Endothelial cell of umbilical vein (primary cell): ENCODE data around the gene SLC25A38.

Experiments
- EZH2 ChIP-seq: IDR thresholded peaks from 2 replicates; pipeline ENCODE4 v1.6.1; 2012; ENCODE audit warnings: borderline replicate concordance, low read depth, mild to moderate bottlenecking, moderate library complexity, low read length, inconsistent platforms; ENCODE audit not compliant: severe bottlenecking
- FOS ChIP-seq: IDR thresholded peaks from 2 replicates; pipeline ENCODE4 v1.6.1; 2011; ENCODE audit warnings: mild to moderate bottlenecking, low read length, moderate library complexity, borderline replicate concordance; ENCODE audit not compliant: insufficient read depth
- JUN ChIP-seq: IDR thresholded peaks from 2 replicates; pipeline ENCODE4 v1.6.1; 2011; ENCODE audit warnings: borderline replicate concordance, low read depth; ENCODE audit not compliant: insufficient read length, insufficient read depth
- MYC ChIP-seq: IDR thresholded peaks from one replicate; pipeline ENCODE4 v1.6.1; 2011; ENCODE audit warnings: mild to moderate bottlenecking, low read depth, low read length
- POLR2A ChIP-seq: IDR thresholded peaks from 2 replicates; pipeline ENCODE4 v1.6.1; 2012; ENCODE audit warnings: low read depth, mild to moderate bottlenecking, control low read depth, low read length
- POLR2AphosphoS5 ChIP-seq: IDR thresholded peaks from 2 replicates; pipeline ENCODE4 v1.6.1; 2012; ENCODE audit warnings: low read depth, mild to moderate bottlenecking, control low read depth, low read length, moderate library complexity; ENCODE audit not compliant: insufficient read depth
- TF ChIP-seq, protein P1 (sequence below), 2 donors: IDR thresholded peaks; 1 replicate in 1 of 2; 2 replicates in 1 of 2; pipeline ENCODE4 v1.5.1; 2011; ENCODE audit warnings: low read length in 2 of 2, mild to moderate bottlenecking in 2 of 2, moderate library complexity in 2 of 2, control low read depth in 1 of 2, inconsistent platforms in 1 of 2, low read depth in 1 of 2; ENCODE audit not compliant: insufficient read depth in 1 of 2; ENCODE audit errors: extremely low read depth in 1 of 2
- TF ChIP-seq, protein P2 (sequence below): IDR thresholded peaks from 2 replicates; pipeline ENCODE4 v1.6.1; 2011; ENCODE audit not compliant: insufficient read depth, insufficient read length

DNA sequence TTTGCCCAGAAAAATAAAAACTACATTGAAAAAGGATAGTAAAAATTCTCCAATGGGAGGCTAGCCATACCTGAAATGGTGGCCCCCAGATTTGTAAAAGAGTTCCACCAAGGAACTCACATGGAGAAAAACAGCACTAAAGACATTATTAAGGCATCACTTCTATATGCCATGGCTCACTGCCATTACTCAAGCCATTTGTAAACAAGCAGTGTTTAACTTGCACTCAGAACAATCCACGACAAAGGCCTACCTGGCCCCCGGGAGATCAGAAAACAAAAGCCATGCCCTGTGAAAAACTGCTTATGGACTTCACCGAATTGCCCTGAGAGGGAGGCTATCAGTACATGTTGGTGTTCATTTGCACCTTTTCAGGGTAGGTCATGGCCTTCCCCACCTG is 34.1 kb upstream of the SLC25A38 start:
- TF ChIP-seq, protein P1, sequence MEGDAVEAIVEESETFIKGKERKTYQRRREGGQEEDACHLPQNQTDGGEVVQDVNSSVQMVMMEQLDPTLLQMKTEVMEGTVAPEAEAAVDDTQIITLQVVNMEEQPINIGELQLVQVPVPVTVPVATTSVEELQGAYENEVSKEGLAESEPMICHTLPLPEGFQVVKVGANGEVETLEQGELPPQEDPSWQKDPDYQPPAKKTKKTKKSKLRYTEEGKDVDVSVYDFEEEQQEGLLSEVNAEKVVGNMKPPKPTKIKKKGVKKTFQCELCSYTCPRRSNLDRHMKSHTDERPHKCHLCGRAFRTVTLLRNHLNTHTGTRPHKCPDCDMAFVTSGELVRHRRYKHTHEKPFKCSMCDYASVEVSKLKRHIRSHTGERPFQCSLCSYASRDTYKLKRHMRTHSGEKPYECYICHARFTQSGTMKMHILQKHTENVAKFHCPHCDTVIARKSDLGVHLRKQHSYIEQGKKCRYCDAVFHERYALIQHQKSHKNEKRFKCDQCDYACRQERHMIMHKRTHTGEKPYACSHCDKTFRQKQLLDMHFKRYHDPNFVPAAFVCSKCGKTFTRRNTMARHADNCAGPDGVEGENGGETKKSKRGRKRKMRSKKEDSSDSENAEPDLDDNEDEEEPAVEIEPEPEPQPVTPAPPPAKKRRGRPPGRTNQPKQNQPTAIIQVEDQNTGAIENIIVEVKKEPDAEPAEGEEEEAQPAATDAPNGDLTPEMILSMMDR (IDR thresholded peaks at IDR 0.05; ENCODE audit: extremely low read depth in 1 of 2, insufficient read depth in 1 of 2, low read depth in 1 of 2, low read length in 2 of 2): no peak
- TF ChIP-seq, protein P2, sequence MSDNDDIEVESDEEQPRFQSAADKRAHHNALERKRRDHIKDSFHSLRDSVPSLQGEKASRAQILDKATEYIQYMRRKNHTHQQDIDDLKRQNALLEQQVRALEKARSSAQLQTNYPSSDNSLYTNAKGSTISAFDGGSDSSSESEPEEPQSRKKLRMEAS: no peak
- TF ChIP-seq EZH2 (no peak), JUN (no peak), POLR2AphosphoS5 (no peak), POLR2A (no peak), MYC (no peak), FOS (no peak)
